Kidney epithelial cell (primary cell): ENCODE data around the gene GABBR2. TPM values are rescaled to one million over a fixed set of nuclear protein-coding genes. Genes with fewer than 3 reads are reported as not detected.

Source experiments
- DNase-seq: peaks from one replicate; pipeline ENCODE4 v3.0.0-alpha.2; 2010; ENCODE audit warnings: low read depth
- H3K27me3 ChIP-seq: 2 replicates; pipeline ENCODE4 v1.6.0; 2011; ENCODE audit warnings: low read length; ENCODE audit not compliant: control insufficient read depth, insufficient read depth
- H3K36me3 ChIP-seq: 2 replicates; pipeline ENCODE4 v1.5.1; 2011; ENCODE audit warnings: low read length; ENCODE audit not compliant: control insufficient read depth, insufficient read depth
- H3K4me3 ChIP-seq: 2 replicates; pipeline ENCODE4 v1.5.1; 2011; ENCODE audit warnings: low read depth, mild to moderate bottlenecking, control low read depth, low read length
- total RNA-seq: library from RNA; depleted of rRNA; stranded (reverse); fragments of >200 nt; gene quantifications from 2 replicates; pipeline ENCODE4 v1.2.3, GENCODE V29; 2015
- TF ChIP-seq, protein P1 (sequence below): IDR thresholded peaks from 2 replicates; pipeline ENCODE4 v1.5.1; 2011; ENCODE audit warnings: mild to moderate bottlenecking, moderate library complexity, low read length, control low read depth, inconsistent platforms; ENCODE audit not compliant: insufficient read depth, poor library complexity, severe bottlenecking

The GABBR2 gene
- total RNA-seq, 1 donor from 2014 or later = 10.8 TPM

DNA sequence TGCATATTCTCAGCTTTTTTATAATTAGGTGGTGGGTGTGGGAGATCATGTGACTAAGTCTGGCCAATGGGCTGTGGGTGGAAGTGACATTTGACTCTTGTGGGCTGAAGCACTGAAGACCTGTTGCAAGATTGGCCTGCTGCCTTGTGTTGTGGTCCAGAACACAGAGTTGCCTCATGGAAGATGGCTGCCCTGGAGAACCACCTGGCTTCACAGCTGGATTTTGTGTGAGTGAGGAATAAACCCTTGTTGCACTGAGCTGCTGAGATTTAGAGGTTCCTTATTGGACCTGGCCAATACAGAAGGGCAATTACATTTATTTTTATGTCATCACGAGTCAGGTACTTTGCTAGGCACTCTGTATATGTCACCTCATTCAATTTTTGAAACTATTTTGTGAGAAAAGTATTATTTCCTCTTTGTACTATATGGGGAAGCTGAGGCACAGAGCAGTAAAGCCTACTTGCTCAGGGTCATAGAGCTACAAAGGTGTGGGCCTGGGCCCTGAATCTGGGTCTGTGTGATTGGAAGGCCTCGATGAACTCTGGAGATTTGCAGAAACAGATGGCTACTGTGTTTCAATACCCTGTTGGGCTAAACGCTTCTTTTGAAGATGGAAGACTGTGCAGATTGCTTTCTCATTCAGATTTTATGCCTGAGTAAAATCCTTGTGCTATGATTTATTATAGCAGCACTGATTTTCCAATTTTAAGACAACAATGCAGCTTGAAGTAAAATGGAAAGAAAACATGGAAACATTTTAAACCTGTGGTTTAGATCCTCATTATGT, 382.1 kb downstream of the GABBR2 start:
- TF ChIP-seq, protein P1, sequence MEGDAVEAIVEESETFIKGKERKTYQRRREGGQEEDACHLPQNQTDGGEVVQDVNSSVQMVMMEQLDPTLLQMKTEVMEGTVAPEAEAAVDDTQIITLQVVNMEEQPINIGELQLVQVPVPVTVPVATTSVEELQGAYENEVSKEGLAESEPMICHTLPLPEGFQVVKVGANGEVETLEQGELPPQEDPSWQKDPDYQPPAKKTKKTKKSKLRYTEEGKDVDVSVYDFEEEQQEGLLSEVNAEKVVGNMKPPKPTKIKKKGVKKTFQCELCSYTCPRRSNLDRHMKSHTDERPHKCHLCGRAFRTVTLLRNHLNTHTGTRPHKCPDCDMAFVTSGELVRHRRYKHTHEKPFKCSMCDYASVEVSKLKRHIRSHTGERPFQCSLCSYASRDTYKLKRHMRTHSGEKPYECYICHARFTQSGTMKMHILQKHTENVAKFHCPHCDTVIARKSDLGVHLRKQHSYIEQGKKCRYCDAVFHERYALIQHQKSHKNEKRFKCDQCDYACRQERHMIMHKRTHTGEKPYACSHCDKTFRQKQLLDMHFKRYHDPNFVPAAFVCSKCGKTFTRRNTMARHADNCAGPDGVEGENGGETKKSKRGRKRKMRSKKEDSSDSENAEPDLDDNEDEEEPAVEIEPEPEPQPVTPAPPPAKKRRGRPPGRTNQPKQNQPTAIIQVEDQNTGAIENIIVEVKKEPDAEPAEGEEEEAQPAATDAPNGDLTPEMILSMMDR = no peak
- no peaks in the 10 kb centered on the region for H3K36me3 ChIP-seq
- no peak overlapping the region for H3K4me3 ChIP-seq
- no peaks in the 10 kb centered on the region for H3K27me3 ChIP-seq
- no peak for DNase-seq

DNA sequence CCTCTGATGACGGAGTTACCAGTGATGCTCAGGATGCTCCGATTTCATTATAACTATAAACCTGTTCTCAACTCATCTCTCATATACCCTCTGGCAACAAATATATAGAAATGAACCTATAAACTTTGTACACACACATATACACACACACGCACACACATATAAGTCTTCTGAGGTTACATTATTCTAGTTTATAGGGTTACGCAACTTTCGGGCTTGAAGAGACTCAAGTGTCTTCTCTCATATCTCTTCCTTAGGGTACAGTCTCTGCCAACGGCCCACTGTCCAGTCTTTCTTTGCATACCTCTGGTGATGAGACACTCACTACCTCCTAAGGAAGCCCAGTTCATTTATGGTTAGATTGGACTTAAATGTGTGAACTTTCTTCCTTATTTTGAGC, 383.9 kb downstream of the GABBR2 start:
- DNase-seq = no peak
- TF ChIP-seq, protein P1 = no peak
- H3K27me3 ChIP-seq = no peaks in the 10 kb centered on the region
- no peaks in the 10 kb centered on the region for H3K36me3 ChIP-seq
- no peak overlapping the region for H3K4me3 ChIP-seq

GRCh38 chr9:98323831-98324135, 385.0 kb downstream of the GABBR2 start:
- H3K27me3 ChIP-seq = no peaks in the 10 kb centered on the region
- no peak overlapping the region for H3K4me3 ChIP-seq
- no peak for DNase-seq
- TF ChIP-seq, protein P1 = no peak
- no peaks in the 10 kb centered on the region for H3K36me3 ChIP-seq

- TF ChIP-seq, protein P1 = no peak
- DNase-seq = no peak
Measured at GRCh38 chr9:98323051-98323830, 385.5 kb downstream of the GABBR2 start.

GRCh38 chr9:98321269-98321668, 387.5 kb downstream of the GABBR2 start:
- no peaks in the 10 kb centered on the region for H3K36me3 ChIP-seq
- H3K27me3 ChIP-seq = no peaks in the 10 kb centered on the region
- TF ChIP-seq, protein P1 = no peak
- H3K4me3 ChIP-seq = no peak overlapping the region
- DNase-seq = no peak

More at GRCh38 chr9:98323051-98323830, 385.5 kb downstream of the GABBR2 start:
- Histone ChIP-seq H3K27me3 (no peaks in the 10 kb centered on the region), H3K36me3 (no peaks in the 10 kb centered on the region), H3K4me3 (no peak overlapping the region)
